ENCODE results near the gene NAALADL2.

DNA sequence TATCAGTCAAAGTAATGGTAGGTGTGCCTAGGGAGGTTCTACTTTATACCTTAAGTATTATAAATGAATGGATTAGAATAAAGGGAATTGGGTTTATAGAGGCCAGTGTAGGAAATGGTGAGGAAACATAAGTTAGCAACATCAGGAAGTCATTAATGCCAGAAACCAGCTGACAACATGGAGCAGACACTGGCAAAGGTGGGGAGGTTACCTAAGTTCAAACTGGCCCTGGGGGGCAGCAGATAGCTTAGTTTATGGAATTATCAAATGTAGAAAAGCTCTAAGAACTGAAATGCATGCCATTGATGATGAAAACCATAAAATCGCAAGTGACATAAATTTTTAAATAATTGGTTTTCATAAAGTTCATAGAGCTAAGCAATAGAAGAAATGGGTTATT, 498.6 kb downstream of the NAALADL2 start:
- TF ChIP-seq, protein P1, sequence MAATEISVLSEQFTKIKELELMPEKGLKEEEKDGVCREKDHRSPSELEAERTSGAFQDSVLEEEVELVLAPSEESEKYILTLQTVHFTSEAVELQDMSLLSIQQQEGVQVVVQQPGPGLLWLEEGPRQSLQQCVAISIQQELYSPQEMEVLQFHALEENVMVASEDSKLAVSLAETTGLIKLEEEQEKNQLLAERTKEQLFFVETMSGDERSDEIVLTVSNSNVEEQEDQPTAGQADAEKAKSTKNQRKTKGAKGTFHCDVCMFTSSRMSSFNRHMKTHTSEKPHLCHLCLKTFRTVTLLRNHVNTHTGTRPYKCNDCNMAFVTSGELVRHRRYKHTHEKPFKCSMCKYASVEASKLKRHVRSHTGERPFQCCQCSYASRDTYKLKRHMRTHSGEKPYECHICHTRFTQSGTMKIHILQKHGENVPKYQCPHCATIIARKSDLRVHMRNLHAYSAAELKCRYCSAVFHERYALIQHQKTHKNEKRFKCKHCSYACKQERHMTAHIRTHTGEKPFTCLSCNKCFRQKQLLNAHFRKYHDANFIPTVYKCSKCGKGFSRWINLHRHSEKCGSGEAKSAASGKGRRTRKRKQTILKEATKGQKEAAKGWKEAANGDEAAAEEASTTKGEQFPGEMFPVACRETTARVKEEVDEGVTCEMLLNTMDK (IDR thresholded peaks at IDR 0.05; ENCODE audit: borderline replicate concordance, insufficient read depth, low read depth, low read length, poor library complexity, severe bottlenecking), result no peak
- TF ChIP-seq HMGN3 (IDR thresholded peaks at IDR 0.05; ENCODE audit: borderline replicate concordance, extremely low read depth, insufficient read length, low read depth, low read length) (no peak), POLR2A (conservative IDR thresholded peaks at IDR 0.05) (no peak)
